Endothelial cell of umbilical vein (primary cell): ENCODE data around the gene RBFOX1. TPM values are rescaled to one million over a fixed set of nuclear protein-coding genes. Genes with fewer than 3 reads are reported as not detected.

Experiments
- BruUV-seq: library from RNA; stranded (reverse); fragments of 400-500 nt; replicated peaks from 2 replicates; lab custom pipeline; 2021; lab: Mats Ljungman, UMichigan
- CTCF ChIA-PET: fragments of 300-600, 350-600 bp; sonication (Branson Sonifier 250); formaldehyde crosslinking; loops from one replicate; lab custom pipeline; 2021; ENCODE audit warnings: antibody characterized with exemption, inconsistent platforms; lab: Charles Lee
- POLR2A ChIA-PET: fragments of 300-600, 350-600 bp; sonication (Branson Sonifier 250); formaldehyde crosslinking; loops from one replicate; lab custom pipeline; 2021; ENCODE audit warnings: antibody characterized with exemption, inconsistent platforms; lab: Charles Lee
- DNase-seq: peaks from one replicate; pipeline ENCODE4 v3.0.0-alpha.2; 2011; ENCODE audit warnings: low read depth, low spot score
- FAIRE-seq: peaks from 2 replicates; lab custom pipeline; 2011; peaks lifted over from hg19 to GRCh38; lab: Jason Lieb, UNC
- H2AFZ ChIP-seq: 2 replicates; pipeline ENCODE4 v1.6.0; 2012; ENCODE audit warnings: low read depth, low read length, control low read depth, inconsistent platforms
- H3K27ac ChIP-seq: 2 replicates; pipeline ENCODE4 v1.5.1; 2011; ENCODE audit warnings: low read depth, mild to moderate bottlenecking, control low read depth, low read length, moderate library complexity; ENCODE audit not compliant: insufficient read depth
- H3K27me3 ChIP-seq, 2 experiments: 2 replicates each; pipeline versions ENCODE4 v1.6.0 to v1.6.1; 2011; ENCODE audit warnings: low read length in 2 of 2, mixed read lengths in 1 of 2; ENCODE audit not compliant: control insufficient read depth in 2 of 2, insufficient read depth in 2 of 2
- H3K36me3 ChIP-seq, 2 experiments: 2 replicates in 1 of 2; 3 replicates in 1 of 2; pipeline ENCODE4 v1.5.1; 2011; ENCODE audit warnings: low read length in 2 of 2, mild to moderate bottlenecking in 1 of 2, moderate library complexity in 1 of 2; ENCODE audit not compliant: control insufficient read depth in 2 of 2, insufficient read depth in 2 of 2; ENCODE audit errors: extremely low read depth in 1 of 2
- H3K4me1 ChIP-seq: 3 replicates; pipeline ENCODE4 v1.5.1; 2011; ENCODE audit warnings: mild to moderate bottlenecking, low read length; ENCODE audit not compliant: control insufficient read depth, insufficient read depth; ENCODE audit errors: extremely low read depth
- H3K4me2 ChIP-seq: 2 replicates; pipeline ENCODE4 v1.6.1; 2011; ENCODE audit warnings: low read length, control low read depth, mixed read lengths; ENCODE audit not compliant: insufficient read depth
- H3K4me3 ChIP-seq, 3 experiments: fragments of 200-600 bp in 1 of 3; sonication (generic), shearing (Covaris generic) in 1 of 3; replicated peaks in 1 of 3; 2 replicates each; pipeline ENCODE4 v1.5.1; 2011 to 2016; ENCODE audit warnings: control low read depth in 3 of 3, low read length in 3 of 3, mild to moderate bottlenecking in 2 of 3, inconsistent platforms in 1 of 3, low read depth in 1 of 3, moderate library complexity in 1 of 3; ENCODE audit not compliant: insufficient read depth in 1 of 3
- H3K79me2 ChIP-seq: 2 replicates; pipeline ENCODE4 v1.6.0; 2012; ENCODE audit warnings: low read length, inconsistent platforms; ENCODE audit not compliant: control insufficient read depth, insufficient read depth
- H3K9ac ChIP-seq: replicated peaks from 2 replicates; pipeline ENCODE3; 2011; ENCODE audit warnings: low read length, control low read depth; ENCODE audit not compliant: insufficient read depth; ENCODE audit errors: extremely low read depth
- H3K9me1 ChIP-seq: replicated peaks from 3 replicates; pipeline ENCODE4 v1.6.0; 2011; ENCODE audit warnings: mild to moderate bottlenecking, low read length; ENCODE audit not compliant: control insufficient read depth, insufficient read depth; ENCODE audit errors: extremely low read depth
- H3K9me3 ChIP-seq: replicated peaks from 2 replicates; pipeline ENCODE4 v1.5.1; 2012; ENCODE audit warnings: low read length, inconsistent platforms; ENCODE audit not compliant: control insufficient read depth, insufficient read depth
- H4K20me1 ChIP-seq: replicated peaks from 2 replicates; pipeline ENCODE3; 2011; ENCODE audit warnings: mild to moderate bottlenecking, low read length; ENCODE audit not compliant: control insufficient read depth, insufficient read depth; ENCODE audit errors: extremely low read depth
- CTCF ChIP-seq, 2 donors: IDR thresholded peaks; 1 replicate in 1 of 2; 2 replicates in 1 of 2; pipeline ENCODE4 v1.5.1; 2011; ENCODE audit warnings: low read length in 2 of 2, mild to moderate bottlenecking in 2 of 2, moderate library complexity in 2 of 2, control low read depth in 1 of 2, inconsistent platforms in 1 of 2, low read depth in 1 of 2; ENCODE audit not compliant: insufficient read depth in 1 of 2; ENCODE audit errors: extremely low read depth in 1 of 2
- EZH2 ChIP-seq: IDR thresholded peaks from 2 replicates; pipeline ENCODE4 v1.6.1; 2012; ENCODE audit warnings: borderline replicate concordance, low read depth, mild to moderate bottlenecking, moderate library complexity, low read length, inconsistent platforms; ENCODE audit not compliant: severe bottlenecking
- FOS ChIP-seq: IDR thresholded peaks from 2 replicates; pipeline ENCODE4 v1.6.1; 2011; ENCODE audit warnings: mild to moderate bottlenecking, low read length, moderate library complexity, borderline replicate concordance; ENCODE audit not compliant: insufficient read depth
- GATA2 ChIP-seq: IDR thresholded peaks from 2 replicates; pipeline ENCODE4 v1.7.0; 2011; ENCODE audit warnings: low read depth, mild to moderate bottlenecking, moderate library complexity, mixed read lengths, low read length; ENCODE audit not compliant: insufficient read length, insufficient read depth
- JUN ChIP-seq: IDR thresholded peaks from 2 replicates; pipeline ENCODE4 v1.6.1; 2011; ENCODE audit warnings: borderline replicate concordance, low read depth; ENCODE audit not compliant: insufficient read length, insufficient read depth
- MYC ChIP-seq: IDR thresholded peaks from one replicate; pipeline ENCODE4 v1.6.1; 2011; ENCODE audit warnings: mild to moderate bottlenecking, low read depth, low read length
- POLR2A ChIP-seq: IDR thresholded peaks from 2 replicates; pipeline ENCODE4 v1.6.1; 2012; ENCODE audit warnings: low read depth, mild to moderate bottlenecking, control low read depth, low read length
- POLR2AphosphoS5 ChIP-seq: IDR thresholded peaks from 2 replicates; pipeline ENCODE4 v1.6.1; 2012; ENCODE audit warnings: low read depth, mild to moderate bottlenecking, control low read depth, low read length, moderate library complexity; ENCODE audit not compliant: insufficient read depth
- dilution Hi-C: fragments of 300-500 bp; cut with MboI; formaldehyde crosslinking; loops from one replicate; pipeline ENCODE4 v1.15.0; 2019; ENCODE audit warnings: low sequenced_read_pairs; ENCODE audit not compliant: extremely low pct_ligation_motif_present
- intact Hi-C: fragments of 100-400 bp; cut with micrococcal nuclease; formaldehyde crosslinking; loops from one replicate; pipeline ENCODE4 v1.10.0; 2022
- polyA plus RNA-seq, 4 experiments: library from polyadenylated mRNA; depleted of rRNA in 3 of 4; stranded (reverse) in 3 of 4; unstranded in 1 of 4; fragments of >200 nt; gene quantifications; 2 replicates each; pipeline versions ENCODE4 v1.2.1 to v1.2.3, GENCODE V29; 2011 to 2012; ENCODE audit warnings: missing spikeins in 1 of 4
- total RNA-seq: library from RNA; stranded (reverse); gene quantifications from 2 replicates; pipeline ENCODE4 v1.2.3, GENCODE V29; 2021
- TF ChIP-seq, protein P1 (sequence below): IDR thresholded peaks from 2 replicates; pipeline ENCODE4 v1.6.1; 2011; ENCODE audit not compliant: insufficient read depth, insufficient read length

Gene RBFOX1
- total and polyA plus RNA-seq, 2 donors (not counting 3 experiments of a cell fraction or from before 2014, with no cell fraction given): not detected

GRCh38 chr16:7369204-7369603 lies 36.6 kb downstream of the RBFOX1 start:
- BruUV-seq: no TSS peak
- no peaks in the 10 kb centered on the region for H3K79me2 ChIP-seq
- DNase-seq (no peak), FAIRE-seq (no peak)
- H3K4me2 ChIP-seq: no peak overlapping the region
- no peaks in the 10 kb centered on the region for H3K27me3 ChIP-seq
- H3K36me3 ChIP-seq: no peaks in the 10 kb centered on the region
- intact Hi-C loops: no loop called here
- no peak overlapping the region for H3K27ac ChIP-seq
- H3K9me3 ChIP-seq: peaks cover 4% of the 10 kb centered on the region
- no peak overlapping the region for H3K4me3 ChIP-seq
- H2AFZ ChIP-seq: no peak overlapping the region
- no peaks in the 10 kb centered on the region for H3K4me1 ChIP-seq
- CTCF ChIA-PET: no interaction called here
- no peak for TF ChIP-seq JUN
- no peak for TF ChIP-seq CTCF (IDR thresholded peaks at IDR 0.05; ENCODE audit: extremely low read depth in 1 of 2, insufficient read depth in 1 of 2, low read depth in 1 of 2, low read length in 2 of 2)
- TF ChIP-seq EZH2: no peak
- no peak for TF ChIP-seq GATA2
- TF ChIP-seq FOS: no peak
- TF ChIP-seq, protein P1, sequence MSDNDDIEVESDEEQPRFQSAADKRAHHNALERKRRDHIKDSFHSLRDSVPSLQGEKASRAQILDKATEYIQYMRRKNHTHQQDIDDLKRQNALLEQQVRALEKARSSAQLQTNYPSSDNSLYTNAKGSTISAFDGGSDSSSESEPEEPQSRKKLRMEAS: no peak
- TF ChIP-seq MYC: no peak
- no peak for TF ChIP-seq POLR2A
- no peak for TF ChIP-seq POLR2AphosphoS5
- dilution Hi-C loops: no loop called here
- H3K9me1 ChIP-seq: no peaks in the 10 kb centered on the region
- no peak overlapping the region for H3K9ac ChIP-seq
- no peaks in the 10 kb centered on the region for H4K20me1 ChIP-seq
- POLR2A ChIA-PET: no interaction called here
